Glutamatergic neuron (in vitro differentiated cells): ENCODE results near the gene NXF1. TPM values are rescaled to one million over a fixed set of nuclear protein-coding genes. Genes with fewer than 3 reads are reported as not detected.

ENCODE experiments used
- DNase-seq: peaks from one replicate; pipeline ENCODE4 v3.0.0; 2022
- H3K27ac Mint-ChIP-seq: one replicate; pipeline ENCODE4 v1.8.0; 2020; ENCODE audit warnings: mild to moderate bottlenecking, mixed read lengths, inconsistent platforms; ENCODE audit not compliant: unreplicated experiment
- H3K27me3 Mint-ChIP-seq: one replicate; pipeline ENCODE4 v1.8.0; 2020; ENCODE audit warnings: mild to moderate bottlenecking, moderate library complexity, mixed read lengths, inconsistent platforms; ENCODE audit not compliant: unreplicated experiment
- H3K36me3 Mint-ChIP-seq: one replicate; pipeline ENCODE4 v1.8.0; 2020; ENCODE audit warnings: mild to moderate bottlenecking, mixed read lengths, inconsistent platforms; ENCODE audit not compliant: unreplicated experiment
- H3K4me1 Mint-ChIP-seq: one replicate; pipeline ENCODE4 v1.8.0; 2020; ENCODE audit warnings: mild to moderate bottlenecking, low read depth, mixed read lengths, inconsistent platforms; ENCODE audit not compliant: unreplicated experiment
- H3K4me3 Mint-ChIP-seq: one replicate; pipeline ENCODE4 v1.8.0; 2020; ENCODE audit warnings: mild to moderate bottlenecking, mixed read lengths, inconsistent platforms; ENCODE audit not compliant: unreplicated experiment
- H3K9me3 Mint-ChIP-seq: one replicate; pipeline ENCODE4 v1.8.0; 2020; ENCODE audit warnings: mild to moderate bottlenecking, moderate library complexity, mixed read lengths, inconsistent platforms; ENCODE audit not compliant: unreplicated experiment
- CTCF ChIP-seq: fragments of 200-600 bp; sonication (generic); IDR thresholded peaks from one replicate; pipeline ENCODE4 v1.5.0; 2021; ENCODE audit not compliant: partially characterized antibody, unreplicated experiment
- total RNA-seq: library from RNA; stranded (reverse); fragmentation: NEBNext Ultra II Directional; extraction: Animal tissue kit (Norgen Biotek cat#: 25700); gene quantifications from one replicate; pipeline ENCODE4 v1.2.1, GENCODE V29; 2021; ENCODE audit not compliant: unreplicated experiment

The NXF1 gene
- total RNA-seq, 1 donor from 2014 or later, result 104 TPM

DNA sequence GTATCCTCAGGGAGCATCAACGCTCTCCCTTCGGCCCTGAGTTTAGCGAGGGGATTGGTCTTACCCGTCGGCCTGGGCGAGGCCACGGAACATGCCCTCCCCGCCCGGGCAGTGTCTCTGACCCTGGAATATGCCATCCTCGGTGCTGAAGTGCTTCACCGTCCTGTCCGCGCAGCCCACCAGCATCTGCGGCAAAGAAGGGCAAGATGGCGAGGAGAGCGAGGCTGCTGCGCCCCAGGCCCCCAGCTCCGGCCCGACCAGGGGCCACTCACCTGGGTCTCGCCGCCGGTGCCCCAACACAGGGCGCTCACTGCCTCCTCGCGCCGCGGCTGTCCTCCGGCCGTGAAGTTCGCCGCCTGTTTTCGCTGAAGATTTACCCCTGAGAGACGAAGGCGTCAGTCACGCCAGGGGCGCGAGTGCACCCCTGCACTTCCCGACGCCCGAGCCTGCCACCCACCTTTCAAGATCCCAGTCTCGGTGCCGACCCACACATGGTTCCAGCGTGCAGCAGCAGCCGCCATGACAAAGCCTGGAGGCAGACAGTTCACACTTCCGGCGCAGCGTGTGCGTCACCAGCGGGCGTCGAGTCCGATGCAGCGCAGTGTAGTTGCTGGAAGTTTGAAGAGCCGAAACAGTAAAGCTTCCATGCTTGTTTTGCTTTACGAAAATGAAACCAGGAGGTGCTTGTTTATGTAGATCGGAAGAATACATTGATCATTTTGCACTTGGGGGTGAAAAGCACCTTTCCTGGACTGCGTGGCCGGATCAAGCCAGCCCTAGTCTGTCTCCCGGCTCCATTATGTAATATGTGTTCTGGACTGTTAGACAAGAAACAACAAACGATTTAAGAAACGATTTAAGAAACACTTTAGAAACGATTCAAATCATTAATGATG, 34.1 kb upstream of the NXF1 start, which contains the start of gene WDR74:
Gene WDR74 (minus strand): TSS at position 541 of the 896 bp plus-strand sequence. CDS start 20 bp downstream, at position 521.
- peaks cover 14% of the 10 kb centered on the region for H3K27me3 Mint-ChIP-seq
- no peak within 1 kb of the TSS for H3K27ac Mint-ChIP-seq
- TF ChIP-seq CTCF, result no peak
- H3K9me3 Mint-ChIP-seq, result peaks cover 18% of the 10 kb centered on the region
- peaks cover 2% of the 10 kb centered on the region for H3K4me1 Mint-ChIP-seq
- no peak within 1 kb of the TSS for H3K4me3 Mint-ChIP-seq
- H3K36me3 Mint-ChIP-seq, result peaks cover 4% of the 10 kb centered on the region
- DNase-seq, result peak; percentile 86

GRCh38 chr11:62835336-62835735, 30.1 kb upstream of the NXF1 start:
- Mint-ChIP-seq H3K4me1 (peaks cover 2% of the 10 kb centered on the region), H3K4me3 (no peak overlapping the region), H3K27ac (no peak overlapping the region), H3K27me3 (peaks cover 18% of the 10 kb centered on the region), H3K36me3 (peaks cover 4% of the 10 kb centered on the region), H3K9me3 (peaks cover 18% of the 10 kb centered on the region)
- no peak for DNase-seq
- no peak for TF ChIP-seq CTCF

DNA sequence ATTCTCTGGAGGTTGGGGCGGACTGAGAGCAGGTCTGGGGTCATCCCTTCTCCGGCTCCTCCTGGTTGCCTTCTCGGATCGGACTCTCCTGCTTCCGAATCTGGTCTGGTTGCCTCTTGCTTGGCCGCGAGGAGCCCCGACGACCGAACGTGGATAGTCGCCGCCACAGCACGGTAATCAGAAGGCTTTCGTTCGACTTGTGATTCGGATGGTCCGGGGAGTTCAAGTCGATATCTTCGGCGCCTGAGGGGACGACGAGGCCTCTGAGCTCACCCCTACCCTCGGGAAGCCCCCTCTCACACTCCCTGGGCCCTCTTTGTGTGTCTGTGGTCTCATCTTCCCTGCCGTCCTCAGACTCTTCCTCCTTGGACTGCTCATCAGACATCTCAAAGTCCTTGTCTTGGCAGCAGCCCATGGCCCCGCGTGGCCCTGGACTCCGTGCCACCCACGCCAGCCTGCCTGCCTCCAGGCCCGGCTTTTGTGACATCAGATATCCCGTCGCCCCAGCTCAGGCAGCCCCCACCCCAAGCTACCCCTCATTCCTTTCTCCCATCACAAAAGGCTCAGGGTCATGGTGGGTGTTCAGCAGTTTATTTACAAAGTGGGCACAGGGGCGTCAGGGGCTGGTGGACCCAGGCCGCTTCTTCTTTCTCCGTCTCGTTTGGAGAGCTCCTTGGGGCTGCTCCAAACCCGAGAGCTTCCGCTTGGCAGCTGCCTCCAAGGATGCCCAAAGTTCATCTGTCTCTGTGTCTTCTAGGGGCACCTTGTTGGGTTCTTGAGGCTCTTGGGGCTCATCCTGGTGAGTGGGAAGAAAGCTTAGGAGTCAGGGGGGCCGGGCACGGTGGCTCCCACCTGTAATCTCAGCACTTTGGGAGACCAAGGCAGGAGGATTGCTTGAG, 27.3 kb upstream of the NXF1 start, which contains the start of gene TEX54:
Gene TEX54 (minus strand): TSS at position 506 of the 899 bp plus-strand sequence.
- peak within 1 kb of the TSS; percentile 91 for H3K27ac Mint-ChIP-seq
- DNase-seq, result no peak

DNA sequence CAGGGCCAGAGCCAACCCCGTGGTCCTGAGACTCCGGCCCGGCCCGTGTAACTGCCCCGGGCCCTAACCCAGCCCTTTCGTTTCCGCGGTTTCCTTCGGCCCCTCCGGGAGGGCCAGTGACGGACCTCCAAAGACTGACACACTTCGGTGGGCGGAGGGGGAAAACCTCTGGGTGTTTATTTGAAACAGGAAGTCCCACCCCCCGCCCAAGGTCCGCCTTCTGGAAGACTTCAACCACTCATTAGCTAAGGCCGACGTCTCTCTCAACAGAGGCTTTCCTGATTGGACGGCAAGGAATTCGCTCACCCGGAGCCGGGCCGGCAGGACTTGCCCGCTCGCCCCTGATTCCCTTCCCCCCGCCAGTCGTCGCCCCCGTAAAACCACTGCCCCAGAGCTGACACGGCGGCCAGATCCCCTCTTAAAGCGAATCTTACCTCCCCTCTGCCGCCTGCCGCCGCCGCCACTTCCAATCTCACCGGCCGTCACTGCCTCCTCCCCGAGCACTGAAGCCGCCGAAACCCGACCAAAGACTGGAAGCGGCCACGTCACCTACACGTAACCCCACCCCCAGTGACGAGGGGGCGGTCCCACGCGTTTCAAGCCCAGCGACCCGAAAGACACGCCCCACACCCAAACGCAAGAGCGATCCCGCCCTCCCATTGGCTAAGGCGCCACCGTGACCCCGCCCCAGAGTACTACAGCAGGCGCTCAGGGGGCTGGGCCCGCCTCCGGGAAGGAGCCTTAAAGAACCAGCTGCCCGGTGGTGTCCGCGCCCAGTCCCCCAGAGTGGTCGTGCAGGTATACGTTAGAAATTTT, 26.5 kb upstream of the NXF1 start, which contains the start of gene STX5:
Gene STX5 (minus strand): TSS at position 532 of the 816 bp plus-strand sequence. CDS start 808 bp downstream, outside the sequence.
- Mint-ChIP-seq H3K36me3 (peaks cover 4% of the 10 kb centered on the region), H3K27ac (peak within 1 kb of the TSS; percentile 91), H3K4me3 (peak within 1 kb of the TSS; percentile 94), H3K9me3 (peaks cover 6% of the 10 kb centered on the region), H3K27me3 (peaks cover 7% of the 10 kb centered on the region), H3K4me1 (no peaks in the 10 kb centered on the region)
- peak; percentile 99 for DNase-seq
- no peak for TF ChIP-seq CTCF

More for the DNA sequence above, 27.3 kb upstream of the NXF1 start, which contains the start of gene TEX54:
- H3K4me1 Mint-ChIP-seq, result no peaks in the 10 kb centered on the region
- peaks cover 4% of the 10 kb centered on the region for H3K36me3 Mint-ChIP-seq
- no peak for TF ChIP-seq CTCF
- H3K9me3 Mint-ChIP-seq, result peaks cover 6% of the 10 kb centered on the region
- H3K4me3 Mint-ChIP-seq, result peak within 1 kb of the TSS; percentile 94
- peaks cover 7% of the 10 kb centered on the region for H3K27me3 Mint-ChIP-seq
